DOHH2 (cell line): ENCODE results near the gene DGKD.

Source experiments
- H3F3A ChIP-seq: fragments of 200-600 bp; sonication (generic), shearing (Covaris generic); 2 replicates; pipeline ENCODE4 v1.6.0; 2016; ENCODE audit warnings: antibody characterized with exemption, mild to moderate bottlenecking; ENCODE audit not compliant: control insufficient read depth, insufficient read depth
- H3K27ac ChIP-seq: fragments of 200-600 bp; sonication (generic); 2 replicates; pipeline ENCODE4 v1.5.1; 2014; ENCODE audit warnings: low read depth, mild to moderate bottlenecking, low read length, moderate library complexity
- H3K27me3 ChIP-seq: fragments of 200-600 bp; sonication (generic); 2 replicates; pipeline ENCODE4 v1.6.1; 2014; ENCODE audit warnings: mild to moderate bottlenecking, low read length, mixed read lengths; ENCODE audit not compliant: control insufficient read depth
- H3K36me3 ChIP-seq: fragments of 200-600 bp; sonication (generic); 2 replicates; pipeline ENCODE4 v1.6.1; 2014; ENCODE audit warnings: mild to moderate bottlenecking, low read length, moderate library complexity, mixed read lengths; ENCODE audit not compliant: control insufficient read depth
- H3K4me1 ChIP-seq: fragments of 200-600 bp; sonication (generic); 2 replicates; pipeline ENCODE4 v1.6.1; 2014; ENCODE audit warnings: mild to moderate bottlenecking, low read length, mixed read lengths; ENCODE audit not compliant: control insufficient read depth
- H3K4me2 ChIP-seq: fragments of 200-600 bp; sonication (generic); 2 replicates; pipeline ENCODE4 v1.6.0; 2014; ENCODE audit warnings: mild to moderate bottlenecking, low read length, moderate library complexity
- H3K4me3 ChIP-seq: fragments of 200-600 bp; sonication (generic); 2 replicates; pipeline ENCODE4 v1.5.1; 2014; ENCODE audit warnings: mild to moderate bottlenecking, low read length, mixed read lengths
- H3K79me2 ChIP-seq: fragments of 200-600 bp; sonication (generic); 2 replicates; pipeline ENCODE4 v1.6.1; 2014; ENCODE audit warnings: mild to moderate bottlenecking, low read length, mixed read lengths; ENCODE audit not compliant: control insufficient read depth
- H3K9me2 ChIP-seq: fragments of 200-600 bp; sonication (generic); replicated peaks from 2 replicates; pipeline ENCODE4 v1.6.1; 2014; ENCODE audit warnings: mild to moderate bottlenecking, low read length, mixed read lengths; ENCODE audit not compliant: control insufficient read depth
- H3K9me3 ChIP-seq: fragments of 200-600 bp; sonication (generic); 2 replicates; pipeline ENCODE4 v1.6.1; 2014; ENCODE audit warnings: antibody characterized with exemption, low read length, mixed read lengths; ENCODE audit not compliant: control insufficient read depth, insufficient read depth
- H4K20me1 ChIP-seq: fragments of 200-600 bp; sonication (generic); 2 replicates; pipeline ENCODE4 v1.6.0; 2014; ENCODE audit warnings: low read depth, mild to moderate bottlenecking, antibody characterized with exemption, low read length, moderate library complexity; ENCODE audit not compliant: control insufficient read depth, insufficient read depth
- CTCF ChIP-seq: fragments of 200-600 bp; sonication (generic); IDR thresholded peaks from one replicate; pipeline ENCODE4 v1.5.1; 2014; ENCODE audit warnings: antibody characterized with exemption, mild to moderate bottlenecking, low read depth, low read length; ENCODE audit not compliant: poor library complexity, severe bottlenecking
- EZH2phosphoT487 ChIP-seq: fragments of 200-600 bp; sonication (generic); IDR thresholded peaks from 2 replicates; pipeline ENCODE4 v1.6.1; 2017; ENCODE audit warnings: borderline replicate concordance, mild to moderate bottlenecking, antibody characterized with exemption, low read length, moderate library complexity, mixed read lengths

DGKD gene

DNA sequence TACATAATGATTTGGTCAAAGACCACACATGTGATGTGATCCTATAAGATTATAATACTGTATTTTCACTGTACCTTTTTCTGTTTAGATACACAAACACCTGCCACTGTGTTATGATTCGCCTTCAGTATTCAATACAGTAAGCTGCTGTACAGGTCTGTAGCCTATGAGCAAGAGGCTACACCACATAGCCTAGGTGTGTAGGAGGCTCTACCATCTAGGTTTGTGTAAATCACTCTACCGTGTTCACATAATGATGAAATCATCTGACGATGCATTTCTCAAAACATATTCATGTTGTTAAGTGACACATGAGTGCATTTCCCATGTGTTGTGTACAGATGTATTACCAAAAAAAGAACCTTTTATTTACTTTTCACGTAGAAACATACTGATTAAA, 137.8 kb downstream of the DGKD start:
- Histone ChIP-seq H3F3A (no peaks in the 10 kb centered on the region), H3K4me2 (no peak overlapping the region), H3K27ac (no peak overlapping the region), H4K20me1 (no peaks in the 10 kb centered on the region), H3K9me3 (no peaks in the 10 kb centered on the region), H3K36me3 (no peaks in the 10 kb centered on the region), H3K79me2 (no peaks in the 10 kb centered on the region), H3K9me2 (no peaks in the 10 kb centered on the region), H3K4me1 (no peaks in the 10 kb centered on the region), H3K27me3 (no peaks in the 10 kb centered on the region), H3K4me3 (no peak overlapping the region)
- TF ChIP-seq CTCF (no peak), EZH2phosphoT487 (no peak)

DNA sequence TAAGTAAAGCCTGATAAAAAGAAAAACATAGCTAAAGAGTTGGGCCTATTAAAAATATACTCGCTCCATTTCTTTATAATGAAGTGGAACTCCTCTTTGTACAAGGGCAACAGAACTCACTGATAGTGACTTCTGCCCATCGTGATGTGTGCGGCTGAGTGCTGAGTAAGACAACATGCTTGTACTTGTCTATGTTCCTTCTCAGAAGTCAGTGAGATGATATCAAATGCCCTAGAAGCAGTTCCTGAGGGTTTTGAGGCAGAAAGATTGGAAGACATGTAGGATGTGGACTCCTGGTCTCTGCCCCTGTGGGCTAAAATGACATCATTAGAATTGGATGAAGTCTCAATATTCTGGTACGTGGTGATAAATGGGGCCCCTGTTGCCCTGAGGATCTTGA, 138.5 kb downstream of the DGKD start:
- H3K9me2 ChIP-seq = no peaks in the 10 kb centered on the region
- H3K27me3 ChIP-seq = no peaks in the 10 kb centered on the region
- H3K4me2 ChIP-seq = no peak overlapping the region
- H3K4me3 ChIP-seq = no peak overlapping the region
- H4K20me1 ChIP-seq = no peaks in the 10 kb centered on the region
- no peaks in the 10 kb centered on the region for H3K9me3 ChIP-seq
- no peak overlapping the region for H3K27ac ChIP-seq
- H3F3A ChIP-seq = no peaks in the 10 kb centered on the region
- TF ChIP-seq EZH2phosphoT487 (no peak), CTCF (no peak)
- no peaks in the 10 kb centered on the region for H3K79me2 ChIP-seq
- H3K36me3 ChIP-seq = no peaks in the 10 kb centered on the region
- H3K4me1 ChIP-seq = no peaks in the 10 kb centered on the region

DNA sequence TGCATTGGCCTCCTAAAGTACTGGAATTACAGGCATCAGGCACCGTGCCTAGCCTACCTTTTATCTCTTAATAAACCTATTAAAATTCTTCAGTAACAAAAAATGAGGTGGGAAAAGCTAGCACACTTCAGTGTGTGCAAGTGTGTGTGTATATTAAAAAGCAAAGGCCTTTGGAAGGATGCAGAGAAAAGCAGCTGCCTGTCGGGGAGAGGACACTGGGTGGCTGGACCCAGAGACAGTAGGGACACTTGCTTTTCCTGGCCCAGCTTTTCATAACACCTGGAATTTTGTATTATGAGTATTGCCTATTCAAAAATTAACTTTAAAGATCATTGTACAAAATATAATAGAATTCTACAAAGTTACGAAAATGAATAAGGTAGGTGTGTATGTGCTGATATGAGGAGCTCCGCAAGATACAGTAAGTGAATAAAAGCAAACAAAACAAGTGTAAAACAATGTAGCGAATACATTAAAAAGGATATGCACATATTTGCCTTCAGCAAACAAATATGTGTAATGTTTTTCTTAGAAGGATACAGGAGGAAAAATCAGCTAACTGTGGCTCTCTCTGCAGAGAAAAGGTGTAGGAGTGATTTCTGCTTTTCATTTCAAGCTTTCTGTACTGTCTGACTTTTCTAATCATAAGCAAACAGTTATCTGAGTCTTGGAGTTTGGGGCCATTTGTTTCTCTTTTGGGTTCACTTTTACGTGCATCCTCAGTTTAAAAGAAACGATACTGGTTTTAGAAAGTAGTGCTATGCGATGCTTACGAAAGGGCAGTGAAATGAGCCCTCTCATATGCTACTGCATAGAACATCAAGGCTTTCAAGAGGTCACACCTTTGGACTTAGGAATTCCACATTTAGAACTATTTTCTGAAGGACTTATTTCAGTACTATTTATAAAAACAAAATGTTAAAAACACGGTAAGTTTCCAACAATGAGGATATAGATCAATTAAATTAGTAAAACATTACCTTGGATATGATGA, 141.5 kb downstream of the DGKD start:
- Histone ChIP-seq H3K36me3 (no peaks in the 10 kb centered on the region), H3F3A (no peaks in the 10 kb centered on the region), H3K4me1 (no peaks in the 10 kb centered on the region), H3K9me3 (no peaks in the 10 kb centered on the region), H3K27me3 (no peaks in the 10 kb centered on the region), H3K4me2 (no peak overlapping the region), H3K79me2 (no peaks in the 10 kb centered on the region), H4K20me1 (no peaks in the 10 kb centered on the region), H3K4me3 (no peak overlapping the region), H3K9me2 (no peaks in the 10 kb centered on the region), H3K27ac (no peak overlapping the region)
- TF ChIP-seq CTCF (no peak), EZH2phosphoT487 (no peak)
